Vagina (tissue), 2 donors: ENCODE measurements around the gene RBM12.

Experiments used
- POLR2A ChIP-seq, 2 donors: fragments of 450-650 bp; IDR thresholded peaks; one replicate each; pipeline ENCODE4 v1.6.1; 2017; ENCODE audit warnings: antibody characterized with exemption in 2 of 2, mild to moderate bottlenecking in 2 of 2, moderate library complexity in 2 of 2
- POLR2AphosphoS5 ChIP-seq, 2 donors: sonication (generic); formaldehyde crosslinking; IDR thresholded peaks; one replicate each; pipeline ENCODE4 v1.9.0; 2017; ENCODE audit warnings: antibody characterized with exemption in 2 of 2, mild to moderate bottlenecking in 2 of 2, low read depth in 1 of 2; ENCODE audit not compliant: insufficient read depth in 1 of 2
- TF ChIP-seq, protein P1 (sequence below), 3 experiments: fragments of 450-650 bp in 2 of 3; fragments of 200-600 bp in 1 of 3; sonication (generic) in 1 of 3; IDR thresholded peaks; one replicate each; pipeline ENCODE4 v1.5.1; 2017 to 2019; ENCODE audit warnings: antibody characterized with exemption in 3 of 3, mild to moderate bottlenecking in 2 of 3, moderate library complexity in 2 of 3

DNA sequence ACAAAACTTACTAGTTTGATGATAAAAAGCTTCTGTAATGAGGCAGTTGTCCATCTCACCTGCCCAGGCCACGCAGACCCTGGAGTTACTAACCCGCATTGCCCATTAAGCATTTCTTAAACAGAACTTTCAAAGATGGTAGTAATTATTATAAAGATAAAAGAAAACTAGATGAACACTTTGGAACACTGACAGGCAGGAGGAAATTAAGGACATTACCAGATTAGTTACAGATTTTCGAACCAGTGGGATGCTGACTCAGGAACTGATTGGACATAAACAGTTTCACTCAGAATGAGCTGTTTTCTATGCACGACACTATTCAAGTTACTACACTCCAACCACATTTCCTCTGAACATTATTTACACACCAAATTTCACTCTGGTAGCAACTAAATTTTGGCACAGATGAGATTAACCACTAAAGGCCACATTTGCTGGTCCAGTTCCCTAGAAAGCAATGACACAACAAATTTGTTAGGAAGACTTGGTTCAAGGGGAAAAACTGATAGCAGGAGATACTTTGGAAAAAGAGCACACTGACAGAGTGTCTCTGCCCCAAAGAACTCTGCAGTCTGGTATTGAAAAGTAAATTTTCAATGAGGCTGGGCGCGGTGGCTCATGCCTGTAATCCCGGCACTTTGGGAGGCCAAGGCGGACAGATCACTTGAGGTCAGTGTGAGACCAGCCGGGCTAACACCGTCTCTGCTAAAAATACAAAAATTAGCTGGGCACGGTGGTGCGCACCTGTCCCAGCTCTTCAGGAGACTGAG lies 37.5 kb upstream of the RBM12 start:
- TF ChIP-seq, protein P1, sequence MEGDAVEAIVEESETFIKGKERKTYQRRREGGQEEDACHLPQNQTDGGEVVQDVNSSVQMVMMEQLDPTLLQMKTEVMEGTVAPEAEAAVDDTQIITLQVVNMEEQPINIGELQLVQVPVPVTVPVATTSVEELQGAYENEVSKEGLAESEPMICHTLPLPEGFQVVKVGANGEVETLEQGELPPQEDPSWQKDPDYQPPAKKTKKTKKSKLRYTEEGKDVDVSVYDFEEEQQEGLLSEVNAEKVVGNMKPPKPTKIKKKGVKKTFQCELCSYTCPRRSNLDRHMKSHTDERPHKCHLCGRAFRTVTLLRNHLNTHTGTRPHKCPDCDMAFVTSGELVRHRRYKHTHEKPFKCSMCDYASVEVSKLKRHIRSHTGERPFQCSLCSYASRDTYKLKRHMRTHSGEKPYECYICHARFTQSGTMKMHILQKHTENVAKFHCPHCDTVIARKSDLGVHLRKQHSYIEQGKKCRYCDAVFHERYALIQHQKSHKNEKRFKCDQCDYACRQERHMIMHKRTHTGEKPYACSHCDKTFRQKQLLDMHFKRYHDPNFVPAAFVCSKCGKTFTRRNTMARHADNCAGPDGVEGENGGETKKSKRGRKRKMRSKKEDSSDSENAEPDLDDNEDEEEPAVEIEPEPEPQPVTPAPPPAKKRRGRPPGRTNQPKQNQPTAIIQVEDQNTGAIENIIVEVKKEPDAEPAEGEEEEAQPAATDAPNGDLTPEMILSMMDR (IDR thresholded peaks at IDR 0.05): no peak
- no peak for TF ChIP-seq POLR2A (IDR thresholded peaks at IDR 0.05)
- TF ChIP-seq POLR2AphosphoS5 (IDR thresholded peaks at IDR 0.05; ENCODE audit: insufficient read depth in 1 of 2, low read depth in 1 of 2): no peak
